SKM-1 treated with dmso at 0.1 percent for 144 hours (cell line): ENCODE results near the gene DDX49.
A peak's percentile ranks its signal among the peaks of the same experiment; 100 is the strongest.
"Not testable (repeated sequence)": the region's sequence is repeated elsewhere in the genome, so short reads cannot be mapped to it uniquely, and the experiment has no call there.

Experiments used
- DNase-seq: peaks from one replicate; lab custom pipeline; 2025; ENCODE audit not compliant: unreplicated experiment; lab: John Stamatoyannopoulos, UW

DDX49 gene

DNA sequence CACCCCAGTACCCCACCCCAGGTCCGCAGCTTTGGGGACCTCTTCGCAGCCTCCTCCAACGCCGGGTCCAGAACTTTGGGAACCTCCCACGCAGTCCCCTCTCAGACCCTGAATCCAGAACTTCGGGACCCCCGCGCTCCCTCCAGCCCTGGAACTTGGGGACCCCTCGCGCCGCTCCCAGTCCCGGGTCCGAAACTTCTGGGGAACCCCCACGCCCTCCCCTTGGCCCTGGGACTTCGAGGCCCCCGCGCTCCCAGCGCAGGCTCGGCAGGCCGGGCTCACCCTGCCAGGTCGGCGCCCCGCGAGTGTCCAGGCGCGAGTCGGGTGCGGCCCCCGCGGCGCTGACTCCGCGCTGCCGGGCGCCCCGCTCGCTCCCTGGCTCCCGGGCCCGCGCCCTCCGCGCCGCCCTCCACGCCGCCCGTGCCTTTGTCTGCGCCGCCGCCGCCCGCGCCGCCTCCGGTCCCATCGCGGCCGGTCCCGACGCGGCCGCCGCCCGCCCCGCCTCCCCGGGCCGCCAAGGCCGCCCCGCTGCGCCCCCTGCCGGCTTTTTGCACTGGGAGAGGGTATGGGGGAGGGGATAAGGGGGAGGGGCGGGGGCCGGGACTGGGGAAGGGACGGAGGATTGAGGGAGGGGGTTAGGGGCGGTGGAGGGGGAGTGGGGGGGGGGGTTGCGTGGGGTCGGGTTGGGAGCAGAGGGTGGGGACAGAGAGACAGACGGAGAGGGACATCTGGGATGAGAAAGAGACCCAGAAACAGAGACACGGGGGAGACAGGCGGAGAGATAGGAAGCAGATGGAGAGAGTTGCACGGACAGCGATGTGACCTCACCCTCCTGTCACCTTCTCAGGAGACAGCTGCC lies 21.5 kb downstream of the DDX49 start, which contains the start of gene HOMER3:
TSS of gene HOMER3 (minus strand) at position 449 of the 859 bp plus-strand sequence. CDS start 2,235 bp downstream, outside the sequence.
- DNase-seq, result peak; percentile 31

DNA sequence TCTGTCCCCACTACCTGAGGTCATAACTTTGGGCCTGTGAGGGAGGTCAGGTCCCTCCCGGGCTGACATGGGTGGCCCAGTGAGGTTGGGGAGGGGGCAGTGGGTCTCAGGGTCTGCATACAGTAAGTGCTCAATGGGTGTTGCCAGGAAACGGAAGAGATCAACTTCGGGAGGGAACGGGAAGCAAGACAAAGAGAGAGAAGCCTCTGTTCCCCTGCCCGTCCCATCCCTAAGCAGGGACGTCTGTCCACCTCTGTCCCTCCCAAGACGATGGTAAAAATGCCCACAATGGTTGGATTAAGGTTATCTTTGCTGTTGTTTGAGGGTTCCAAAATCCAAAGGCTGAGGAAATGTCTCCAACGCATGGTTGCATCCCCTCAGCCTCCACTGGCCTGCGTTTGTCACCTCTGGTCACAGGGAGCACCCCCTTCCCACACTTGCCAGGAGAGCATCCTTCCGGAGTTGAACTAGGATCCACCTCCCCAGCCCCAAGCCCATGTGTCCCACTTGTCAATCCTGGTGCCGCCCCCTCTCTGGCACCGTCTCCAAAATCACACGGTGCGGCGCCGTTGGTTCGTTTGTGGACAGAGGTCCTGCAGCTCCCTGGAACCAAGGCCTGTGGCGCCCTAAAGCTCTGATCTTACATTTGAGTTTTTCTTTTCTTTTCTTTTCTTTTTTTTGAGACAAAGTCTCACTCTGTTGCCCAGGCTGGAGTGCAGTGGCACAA lies 22.3 kb downstream of the DDX49 start:
- DNase-seq, result no peak

DNA sequence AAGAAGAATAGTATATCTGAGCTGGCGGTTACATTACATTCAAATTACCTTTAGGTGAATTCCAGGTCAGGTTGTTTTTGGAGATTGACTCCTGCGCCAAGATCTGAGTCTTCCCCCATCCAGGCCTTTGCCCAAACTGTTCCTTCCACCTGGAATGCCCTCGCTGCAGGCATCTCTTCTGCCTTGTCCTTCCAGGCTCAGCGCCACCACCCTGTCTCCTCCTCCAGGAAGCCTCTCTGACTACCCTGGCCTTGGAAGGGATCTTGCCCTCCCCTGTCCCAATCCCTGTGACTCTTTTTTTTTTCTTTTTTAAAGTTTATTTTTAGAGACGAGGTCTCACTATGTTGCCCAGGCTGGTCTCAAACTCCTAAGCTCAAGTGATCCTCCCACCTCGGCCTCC lies 23.2 kb downstream of the DDX49 start:
- no peak for DNase-seq

DNA sequence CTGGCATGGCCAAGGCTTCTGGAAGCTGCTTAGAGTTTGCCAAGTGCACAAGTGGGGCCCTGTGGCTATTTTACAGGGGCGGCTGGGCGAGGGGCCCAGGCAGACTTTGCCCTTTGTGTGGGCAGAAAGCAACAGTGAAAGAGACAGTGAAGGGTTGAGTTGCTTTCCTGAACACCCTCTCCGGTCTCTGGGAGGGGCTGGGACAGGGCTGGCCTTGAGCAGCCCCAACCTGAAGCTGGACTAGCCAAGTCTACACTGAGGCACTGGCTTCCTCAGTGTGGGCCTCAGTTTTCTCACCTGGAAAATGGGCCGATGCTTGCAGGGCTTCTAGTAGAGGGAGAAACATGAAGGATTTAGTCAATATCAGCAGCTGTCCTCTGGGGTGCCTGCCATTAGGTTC lies 23.9 kb downstream of the DDX49 start:
- DNase-seq, result no peak

DNA sequence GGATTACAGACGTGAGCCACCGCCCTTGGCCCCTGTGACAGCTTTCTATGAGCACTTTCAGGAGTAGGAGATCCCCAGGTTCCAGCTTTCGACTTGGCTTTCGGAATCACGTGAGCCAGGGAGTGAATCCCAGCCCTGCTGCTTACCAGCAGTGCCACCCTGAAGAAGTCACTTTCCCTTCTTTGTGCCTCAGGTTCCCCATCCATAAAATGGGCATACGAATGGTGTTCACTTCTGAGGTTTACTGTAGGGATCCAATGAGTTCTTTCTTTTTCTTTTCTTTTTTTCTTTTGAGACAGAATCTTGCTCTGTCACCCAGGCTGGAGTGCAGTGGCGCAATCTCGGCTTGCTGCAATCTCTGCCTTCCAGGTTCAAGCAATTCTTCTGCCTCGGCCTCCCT lies 25.8 kb downstream of the DDX49 start:
- DNase-seq, result no peak

DNA sequence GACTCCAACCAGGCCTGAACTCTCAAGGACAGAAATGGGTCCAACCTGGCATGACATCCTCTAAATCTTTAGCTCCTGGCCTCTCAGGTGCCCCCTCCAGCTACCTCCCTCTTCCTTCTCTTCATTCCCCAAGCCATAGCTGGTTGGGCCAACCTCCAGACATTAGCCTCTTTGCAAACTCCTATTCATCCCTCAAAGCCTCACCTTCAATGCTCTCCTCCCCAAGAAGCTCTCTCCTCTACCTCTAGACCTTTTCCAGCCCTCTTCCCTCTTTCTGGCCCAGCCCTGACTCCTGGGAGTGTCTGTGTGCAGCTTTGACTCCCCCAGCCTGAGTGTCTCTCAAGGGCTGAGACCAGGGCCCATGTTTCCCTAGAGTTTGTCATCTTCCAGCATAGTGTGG lies 26.8 kb downstream of the DDX49 start:
- DNase-seq, result no peak

DNA sequence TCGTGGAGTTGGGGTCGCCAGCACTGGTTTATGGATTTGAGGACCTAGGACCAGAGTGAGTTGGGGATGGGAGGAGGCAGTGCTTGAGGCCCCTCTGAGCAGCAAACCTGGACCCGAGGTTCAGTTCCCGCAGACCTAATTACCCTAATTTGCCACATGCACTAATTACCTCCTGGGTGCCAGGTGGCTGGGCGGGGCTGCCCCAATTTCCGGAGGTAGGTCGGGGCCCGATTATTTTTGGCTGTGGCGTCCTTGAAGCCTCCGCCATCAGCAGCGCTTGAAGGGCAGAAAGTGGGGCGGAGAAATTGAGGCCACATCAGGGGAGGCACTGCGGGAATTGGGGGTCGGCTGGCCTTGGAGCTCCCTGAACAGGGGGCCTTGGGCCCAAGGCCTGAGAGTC lies 27.4 kb downstream of the DDX49 start:
- DNase-seq, result no peak

DNA sequence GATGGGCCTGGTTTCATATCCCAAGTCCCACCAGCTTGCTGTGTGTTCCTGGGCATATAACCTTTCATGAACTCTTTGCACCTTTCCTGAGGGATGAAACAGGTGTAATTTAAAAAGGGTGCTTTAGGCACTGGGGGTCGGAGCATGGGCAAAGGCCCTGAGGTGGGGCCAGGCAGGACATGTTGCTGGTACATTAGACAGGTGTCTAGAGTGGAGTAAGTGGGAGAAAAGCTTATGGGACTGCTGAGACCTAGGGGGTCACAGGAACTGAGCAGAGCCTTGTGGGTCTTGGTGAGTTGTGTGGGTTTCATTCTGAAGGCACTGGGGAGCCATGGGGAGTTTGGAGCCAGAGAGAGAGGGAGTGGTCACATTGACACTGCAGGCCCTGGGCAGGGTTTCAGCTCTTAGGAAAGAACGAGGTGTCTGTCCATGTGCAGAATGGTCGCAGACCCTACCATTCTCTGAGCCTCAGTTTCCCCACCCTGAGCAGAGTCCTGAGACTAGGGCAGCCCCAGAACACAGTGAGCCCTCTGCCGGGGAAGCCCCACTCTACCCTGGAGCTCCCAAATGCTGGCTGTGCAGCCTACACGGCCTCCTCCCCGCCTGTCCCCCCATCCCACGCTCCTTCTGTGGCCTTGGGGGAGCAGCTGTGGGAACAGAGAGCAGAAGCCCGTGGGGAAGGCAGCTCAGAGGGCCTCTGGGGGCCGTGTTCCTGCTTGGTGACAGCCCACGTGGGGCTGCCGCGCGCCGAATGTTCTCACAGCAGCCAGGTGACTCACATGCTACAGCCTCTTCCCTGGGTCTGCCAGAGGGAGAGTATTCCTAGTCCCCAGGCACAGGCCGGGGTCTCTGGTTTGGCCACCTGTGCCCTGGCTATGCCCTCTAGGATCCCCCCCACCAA lies 28.8 kb downstream of the DDX49 start:
- no peak for DNase-seq

DNA sequence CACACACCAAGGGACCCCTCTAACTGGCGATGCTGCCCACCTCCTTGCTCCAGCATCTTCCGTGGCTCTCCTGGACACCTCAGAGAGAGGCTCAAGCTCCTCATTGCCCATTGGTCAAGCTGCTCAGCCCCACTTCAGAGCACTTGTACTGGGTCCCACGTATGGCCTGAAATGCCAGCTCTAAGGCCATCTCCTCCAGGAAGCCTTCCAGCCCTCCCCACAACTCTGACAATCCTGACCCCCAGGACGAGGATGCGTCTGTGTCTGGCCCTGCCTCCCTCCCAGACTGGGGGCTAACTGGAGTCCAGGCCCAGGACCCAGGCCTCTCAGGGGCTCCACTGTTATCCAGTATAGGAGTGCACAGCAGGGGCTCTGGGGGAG lies 29.5 kb downstream of the DDX49 start:
- no peak for DNase-seq

DNA sequence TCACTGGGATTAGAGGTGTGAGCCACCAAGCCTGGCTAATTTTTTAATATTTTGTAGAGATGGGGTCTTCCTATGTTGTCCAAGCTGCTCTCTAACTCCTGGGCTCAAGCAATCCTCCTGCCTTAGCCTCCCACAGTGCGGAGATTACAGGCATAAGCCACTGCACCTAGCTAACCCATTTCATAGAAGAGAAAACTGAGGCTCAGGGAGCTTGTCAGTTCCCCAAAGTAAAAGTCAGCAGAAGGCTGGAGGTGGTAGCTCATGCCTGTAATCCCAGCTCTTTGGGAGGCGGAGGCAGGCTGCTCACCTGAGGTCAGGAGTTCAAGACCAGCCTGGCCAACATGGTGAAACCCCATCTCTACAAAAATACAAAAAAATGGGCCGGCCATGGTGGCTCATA lies 30.3 kb downstream of the DDX49 start:
- no peak for DNase-seq

DNA sequence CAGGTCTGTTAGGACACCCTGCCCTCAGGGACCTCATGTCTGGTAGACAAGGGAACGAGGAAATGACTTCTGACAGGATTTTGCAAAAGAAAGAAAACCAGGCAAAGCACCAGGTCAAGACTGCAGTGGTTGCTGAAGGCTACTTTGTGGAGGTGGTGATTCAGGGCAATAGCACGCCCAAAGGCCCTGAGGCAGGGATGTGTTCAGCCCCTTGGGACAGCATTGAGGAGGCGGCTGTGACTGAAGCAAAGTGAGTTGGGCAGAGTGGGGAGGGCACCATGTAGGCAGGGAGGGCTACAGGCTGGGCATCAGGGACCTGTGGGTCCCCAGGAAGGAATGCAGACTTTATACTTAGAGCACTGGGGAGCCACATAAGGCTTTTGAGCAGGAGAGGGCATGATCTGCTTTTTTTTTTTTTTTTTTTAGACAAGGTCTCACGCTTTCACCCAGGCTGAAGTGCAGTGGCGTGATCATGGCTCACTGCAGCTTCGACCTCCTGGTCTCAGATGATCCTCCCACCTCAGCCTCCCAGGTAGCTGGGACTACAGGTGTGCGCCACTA lies 32.3 kb downstream of the DDX49 start:
- no peak for DNase-seq

DNA sequence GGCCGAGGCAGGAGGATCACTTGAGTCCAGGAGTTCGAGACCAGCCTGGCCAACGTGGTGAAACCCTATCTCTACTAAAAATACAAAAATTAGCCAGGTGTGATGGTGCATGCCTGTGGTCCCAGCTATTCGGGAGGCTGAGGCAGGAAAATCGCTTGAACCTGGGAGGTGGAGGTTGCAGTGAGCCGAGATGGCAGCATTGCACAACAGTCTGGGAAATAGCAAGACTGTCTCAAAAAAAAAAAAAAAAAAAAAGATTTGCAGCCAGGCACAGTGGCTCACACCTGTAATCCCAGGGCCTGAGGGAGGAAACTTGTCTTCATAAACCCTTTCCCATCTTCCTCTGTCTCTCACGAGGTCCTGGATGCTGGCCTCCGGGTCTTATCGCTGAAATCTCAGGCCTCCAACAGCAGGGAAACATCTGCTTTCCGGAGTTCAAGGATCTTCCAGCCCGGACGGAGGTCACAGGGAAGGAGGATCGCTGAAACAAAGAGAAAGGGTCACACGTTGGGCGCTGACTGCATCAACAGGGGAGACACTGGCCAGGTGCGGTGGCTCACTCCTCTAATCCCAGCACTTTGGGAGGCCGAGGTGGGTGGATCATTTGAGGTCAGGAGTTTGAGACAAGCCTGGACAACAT lies 33.0 kb downstream of the DDX49 start:
- DNase-seq, result not testable (repeated sequence)

DNA sequence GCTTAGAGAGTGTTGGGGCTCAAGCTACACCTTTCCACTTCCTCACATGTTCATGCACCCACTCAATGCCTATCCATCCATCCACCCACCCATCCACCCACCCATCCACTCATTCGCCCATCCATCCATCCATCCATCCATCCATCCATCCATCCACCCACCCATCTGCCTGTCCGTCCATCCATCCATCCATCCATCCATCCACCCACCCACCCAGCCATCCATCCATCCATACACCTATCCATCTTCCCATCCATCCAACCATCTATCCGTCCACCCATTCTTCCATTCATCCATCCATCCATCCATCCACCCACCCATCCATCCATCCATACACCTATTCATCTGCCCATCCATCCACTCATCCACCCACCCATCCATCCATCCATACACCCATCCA lies 34.6 kb downstream of the DDX49 start:
- no peak for DNase-seq

DNA sequence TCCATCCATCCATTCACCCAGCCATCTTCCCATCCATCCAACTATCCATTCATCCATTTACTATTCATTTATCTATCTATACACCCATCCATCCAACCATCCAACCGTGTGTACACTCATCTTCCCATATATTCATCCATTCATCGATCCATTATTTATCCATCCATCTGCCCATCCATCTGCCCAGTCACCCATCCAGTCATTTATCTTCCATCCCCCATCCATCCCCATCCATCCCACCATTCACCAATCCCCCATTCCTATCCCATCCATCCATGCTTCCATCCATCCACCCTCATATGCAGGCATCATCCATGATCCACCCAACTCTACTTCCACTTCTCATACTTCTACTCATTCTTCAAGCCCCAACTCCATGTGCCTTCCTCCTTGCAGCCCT lies 35.5 kb downstream of the DDX49 start:
- DNase-seq, result no peak

DNA sequence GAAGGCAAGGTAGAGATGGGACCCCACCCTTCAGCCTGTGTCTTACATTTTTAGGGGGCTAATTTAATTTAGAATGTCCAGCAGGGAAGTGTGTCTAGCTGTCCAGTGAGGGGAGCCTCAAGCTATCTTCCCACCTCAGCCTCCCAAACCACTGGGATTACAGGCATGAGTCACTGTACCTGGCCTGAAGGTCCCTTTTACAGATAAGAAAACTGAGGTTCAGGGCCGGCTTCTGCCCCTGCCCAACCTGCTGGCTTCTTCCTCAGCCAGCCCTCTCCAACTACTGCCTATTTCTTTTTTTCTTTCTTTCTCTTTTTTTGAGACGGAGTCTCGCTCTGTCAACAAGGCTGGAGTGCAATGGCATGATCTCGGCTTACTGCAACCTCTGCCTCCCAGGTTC lies 40.9 kb downstream of the DDX49 start:
- DNase-seq, result no peak

DNA sequence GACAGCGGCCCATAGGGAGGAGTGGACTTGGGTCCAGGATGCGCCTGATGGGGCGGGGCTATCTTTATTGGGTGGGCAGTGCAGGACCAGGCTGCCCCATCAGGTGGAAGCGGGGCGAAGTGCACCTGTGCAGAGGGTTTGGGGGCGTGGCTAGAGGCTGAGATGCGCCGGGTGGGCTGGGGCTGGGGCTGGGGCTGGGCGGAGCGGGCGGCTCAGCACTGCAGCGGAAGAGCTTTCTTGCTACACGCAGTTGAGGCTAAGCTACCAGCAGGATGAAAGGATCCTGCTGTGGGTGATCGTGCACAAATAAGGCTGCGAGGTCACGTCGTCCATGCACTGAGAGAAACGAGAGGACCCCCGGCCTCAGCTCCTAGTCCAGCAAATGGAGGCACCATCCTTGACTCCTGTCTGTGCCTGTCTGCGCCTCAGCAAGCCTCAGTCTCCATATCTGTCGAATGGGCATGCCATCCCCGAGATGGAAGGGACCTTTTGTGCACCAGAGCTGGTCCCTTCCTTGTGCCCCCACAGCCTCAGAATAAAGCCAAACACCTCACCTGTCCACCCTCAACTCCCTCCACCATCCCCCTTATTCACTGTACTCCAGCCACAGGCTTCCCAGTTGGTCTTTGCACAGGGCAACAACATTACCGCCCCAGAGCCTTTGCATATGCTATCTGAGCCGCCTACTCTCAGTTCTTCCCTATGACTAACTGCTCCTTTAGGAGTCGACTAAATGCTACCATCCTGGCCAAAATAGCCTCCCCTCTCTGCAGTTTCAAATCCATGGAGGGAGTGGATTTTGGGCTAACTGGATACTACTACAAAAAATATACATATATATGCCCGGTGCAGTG lies 42.5 kb downstream of the DDX49 start:
- DNase-seq, result no peak

DNA sequence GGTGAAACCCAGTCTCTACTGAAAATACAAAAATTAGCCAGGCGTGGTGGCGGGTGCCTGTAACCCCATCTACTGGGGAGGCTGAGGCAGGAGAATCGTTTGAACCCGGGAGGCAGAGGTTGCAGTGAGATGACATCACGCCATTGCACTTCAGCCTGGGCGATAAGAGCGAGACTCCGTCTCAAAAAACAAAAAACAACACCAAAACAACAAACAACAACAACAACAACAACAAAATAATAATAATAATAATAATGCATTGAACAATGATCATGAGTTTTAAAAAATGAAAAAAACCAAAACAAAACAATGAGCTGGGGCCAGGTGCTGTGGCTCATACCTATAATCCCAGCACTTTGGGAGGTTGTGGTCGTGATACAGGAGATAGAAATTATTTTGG lies 44.6 kb downstream of the DDX49 start:
- no peak for DNase-seq

DNA sequence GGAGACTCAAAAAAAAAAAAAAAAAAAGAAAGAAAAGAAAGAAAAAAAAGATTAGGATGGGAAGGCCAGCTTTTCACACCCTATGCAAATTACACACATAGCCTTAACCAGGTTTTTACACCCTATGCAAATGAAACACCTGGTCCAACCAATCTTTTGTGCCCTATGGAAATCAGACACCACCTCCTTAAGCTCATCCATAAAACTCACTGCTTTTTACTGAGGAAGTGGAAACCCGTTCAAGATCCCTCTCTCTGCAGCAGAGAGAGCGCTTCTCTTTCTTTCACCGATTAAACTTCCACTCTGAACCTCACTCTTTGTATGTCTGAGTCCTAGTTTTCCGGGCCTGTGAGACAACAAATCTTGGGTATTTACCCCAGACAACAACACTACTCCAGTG lies 46.8 kb downstream of the DDX49 start:
- DNase-seq, result no peak

DNA sequence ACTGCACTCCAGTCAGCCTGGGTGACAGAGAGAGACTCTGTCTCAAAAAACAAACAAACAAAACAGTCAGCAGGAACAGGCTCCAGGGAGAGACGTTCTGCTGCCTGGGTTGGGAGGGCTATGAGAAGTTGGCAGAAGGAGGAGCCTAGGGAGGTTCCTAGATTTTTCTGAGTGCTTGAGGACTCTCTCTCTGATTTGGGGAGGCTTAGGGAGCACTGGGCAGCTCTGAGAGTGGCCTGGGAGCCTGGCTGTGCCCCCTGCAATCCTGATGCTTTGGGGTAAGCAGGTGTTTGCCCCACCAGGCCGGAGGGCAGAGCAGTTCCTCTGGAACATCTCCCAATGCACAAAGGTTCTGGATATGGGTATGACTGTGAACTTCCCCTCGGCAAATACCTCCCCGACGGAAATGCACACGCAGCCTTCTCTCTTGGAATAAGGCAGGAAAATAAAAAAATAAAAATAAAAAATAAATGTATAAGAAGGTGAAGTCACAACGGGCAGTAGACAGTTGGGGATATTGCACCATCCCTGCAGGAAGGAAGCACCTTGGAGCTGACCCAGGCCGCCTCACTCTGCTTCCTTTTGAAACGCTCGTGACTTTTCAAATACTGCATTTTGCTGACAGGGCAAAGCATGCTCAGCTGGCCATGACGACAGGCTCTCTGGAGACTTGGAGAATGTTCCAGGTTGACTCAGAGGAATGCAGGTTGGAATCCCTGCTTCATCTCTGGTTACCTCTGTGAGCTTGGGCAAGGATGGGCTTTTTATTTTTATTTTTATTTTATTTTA lies 48.0 kb downstream of the DDX49 start:
- peak; percentile 67 for DNase-seq
